Muscle of leg (tissue), 11 donors: ENCODE data around the gene SLC35F4. TPM values are rescaled to one million over a fixed set of nuclear protein-coding genes. Genes with fewer than 3 reads are reported as not detected.

Experiments used
- DNase-seq: peaks from one replicate; pipeline ENCODE4 v3.0.0; 2013
- H3K27ac ChIP-seq: one replicate; pipeline ENCODE4 v1.5.1; 2013; ENCODE audit warnings: mild to moderate bottlenecking, low read length, control low read depth
- H3K27me3 ChIP-seq: one replicate; pipeline ENCODE4 v1.6.1; 2013; ENCODE audit warnings: low read length; ENCODE audit not compliant: control insufficient read depth, insufficient read depth
- H3K36me3 ChIP-seq: one replicate; pipeline ENCODE4 v1.6.1; 2013; ENCODE audit warnings: low read length; ENCODE audit not compliant: control insufficient read depth, insufficient read depth
- H3K4me1 ChIP-seq: one replicate; pipeline ENCODE4 v1.6.1; 2013; ENCODE audit warnings: low read length; ENCODE audit not compliant: control insufficient read depth, insufficient read depth
- H3K4me3 ChIP-seq: one replicate; pipeline ENCODE4 v1.5.1; 2013; ENCODE audit warnings: low read length, control low read depth
- H3K9me3 ChIP-seq: replicated peaks from 2 replicates; pipeline ENCODE4 v1.6.1; 2013; ENCODE audit warnings: low read depth, low read length; ENCODE audit not compliant: control insufficient read depth
- WGBS: methylation state at CpG from one replicate; pipeline ENCODE4 v1.1.5; 2013; ENCODE audit warnings: missing lambda C conversion rate; ENCODE audit not compliant: insufficient coverage; 5-methylcytosine and 5-hydroxymethylcytosine counted together
- polyA plus RNA-seq, 8 donors: library from polyadenylated mRNA; unstranded; fragments of 120-200 nt; gene quantifications; one replicate each; pipeline versions ENCODE4 v1.2.1 to v1.2.3, GENCODE V29; 2013; ENCODE audit warnings: inconsistent platforms in 1 of 8, low replicate concordance in 1 of 8; ENCODE audit not compliant: insufficient read length in 8 of 8, insufficient read depth in 1 of 8
- total RNA-seq: library from RNA; stranded (reverse); fragments of 120-200 nt; gene quantifications from one replicate; pipeline ENCODE4 v1.2.4, GENCODE V29; 2013

Gene SLC35F4
- total and polyA plus RNA-seq, 9 donors = 0.09 to 0.58 (median 0.32) TPM

GRCh38 chr14:57656853-57657252 lies 209.0 kb downstream of the SLC35F4 start:
- H3K36me3 ChIP-seq = no peaks in the 10 kb centered on the region
- no peaks in the 10 kb centered on the region for H3K27me3 ChIP-seq
- no peaks in the 10 kb centered on the region for H3K9me3 ChIP-seq
- no peak overlapping the region for H3K27ac ChIP-seq
- H3K4me1 ChIP-seq = no peaks in the 10 kb centered on the region
- WGBS = 71% methylated on average over 1 of the region's 3 CpGs
- no peak for DNase-seq
- H3K4me3 ChIP-seq = no peak overlapping the region

DNA sequence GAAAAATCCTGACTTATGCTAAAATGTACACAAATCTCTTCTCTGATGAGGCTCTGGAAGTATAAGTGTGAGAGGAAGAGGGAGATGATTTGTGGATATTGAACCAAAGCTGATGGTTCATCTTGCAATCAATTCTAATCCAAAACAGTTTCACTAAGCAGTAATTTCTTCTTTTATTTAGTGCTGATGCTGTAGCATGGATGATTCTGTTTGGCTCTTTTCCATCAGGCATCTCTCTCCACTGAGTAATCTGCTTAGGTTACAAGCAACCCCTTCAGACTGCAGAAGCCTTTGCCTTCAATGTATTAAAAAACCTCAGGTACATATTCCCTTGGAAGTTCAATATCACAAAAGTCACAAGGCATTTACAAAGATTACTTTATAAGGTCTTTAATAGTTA lies 213.1 kb downstream of the SLC35F4 start:
- Histone ChIP-seq H3K36me3 (no peaks in the 10 kb centered on the region), H3K9me3 (no peaks in the 10 kb centered on the region), H3K27me3 (no peaks in the 10 kb centered on the region), H3K27ac (no peak overlapping the region), H3K4me3 (no peak overlapping the region), H3K4me1 (no peaks in the 10 kb centered on the region)
- DNase-seq = peak; percentile 7

DNA sequence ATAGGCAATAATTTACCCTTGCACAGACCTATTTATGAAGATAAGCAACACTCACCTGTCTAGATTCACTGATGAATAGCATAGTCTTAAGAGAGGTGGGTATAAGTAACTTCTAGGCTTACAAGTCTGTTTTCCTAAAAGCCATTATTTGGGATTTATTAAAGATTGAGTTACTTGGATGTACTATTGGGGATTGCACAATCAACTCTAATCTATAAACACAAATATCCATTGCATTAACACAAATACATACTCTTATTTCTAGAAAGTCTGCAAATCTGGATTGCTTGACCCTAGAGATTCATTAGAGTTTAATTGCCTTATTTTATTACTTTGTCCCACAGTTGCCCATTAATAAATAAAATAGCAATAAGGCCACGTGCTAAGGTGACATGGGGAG lies 224.1 kb downstream of the SLC35F4 start:
- no CpG with 5 or more reads among the region's 1 CpG for WGBS
- Histone ChIP-seq H3K27me3 (no peaks in the 10 kb centered on the region), H3K4me1 (no peaks in the 10 kb centered on the region), H3K36me3 (no peaks in the 10 kb centered on the region), H3K4me3 (no peak overlapping the region), H3K9me3 (no peaks in the 10 kb centered on the region), H3K27ac (no peak overlapping the region)
- no peak for DNase-seq

DNA sequence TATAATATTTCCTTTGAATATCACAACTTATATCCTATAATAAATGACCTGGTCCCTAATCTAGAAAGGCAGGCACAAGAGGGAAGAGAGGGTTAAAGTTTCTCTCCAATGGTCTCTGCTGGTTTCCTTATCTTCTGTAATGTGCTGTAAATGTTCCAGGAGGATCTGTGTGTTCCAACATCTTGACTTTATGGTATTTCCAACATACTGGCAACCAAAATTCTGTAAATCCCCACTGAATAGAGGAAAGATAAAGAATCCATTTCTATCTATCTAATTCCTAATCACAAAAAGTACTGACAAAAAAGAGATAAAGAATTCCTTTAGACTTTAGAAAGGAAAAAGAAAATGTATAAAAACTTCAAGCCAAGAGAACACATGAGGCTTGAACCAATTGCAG lies 225.9 kb downstream of the SLC35F4 start:
- no peak for DNase-seq
- Histone ChIP-seq H3K36me3 (no peaks in the 10 kb centered on the region), H3K4me1 (no peaks in the 10 kb centered on the region), H3K4me3 (no peak overlapping the region), H3K27ac (no peak overlapping the region), H3K27me3 (no peaks in the 10 kb centered on the region), H3K9me3 (no peaks in the 10 kb centered on the region)

DNA sequence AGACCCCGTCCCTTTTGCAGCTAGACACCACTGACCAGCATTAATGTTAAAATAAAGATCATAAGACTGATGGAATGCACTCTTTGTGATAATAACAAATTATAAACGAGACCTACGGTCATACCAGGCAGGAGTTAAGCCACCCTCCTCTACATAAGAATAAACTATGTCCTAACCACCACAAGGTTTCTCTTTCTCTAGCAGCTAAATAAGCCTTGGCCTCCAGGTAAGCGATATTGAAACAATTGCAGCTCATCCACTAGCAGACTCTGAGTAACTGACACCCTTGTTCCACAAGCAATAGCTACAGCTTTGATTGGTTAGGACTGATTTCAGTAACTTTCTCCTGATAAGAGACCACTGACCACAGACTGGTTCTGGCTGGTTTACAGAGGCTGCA lies 228.0 kb downstream of the SLC35F4 start:
- no peaks in the 10 kb centered on the region for H3K4me1 ChIP-seq
- no peak for DNase-seq
- H3K4me3 ChIP-seq = no peak overlapping the region
- no peaks in the 10 kb centered on the region for H3K9me3 ChIP-seq
- H3K36me3 ChIP-seq = no peaks in the 10 kb centered on the region
- 71% methylated on average over 1 of the region's 4 CpGs for WGBS
- H3K27me3 ChIP-seq = no peaks in the 10 kb centered on the region
- H3K27ac ChIP-seq = no peak overlapping the region

GRCh38 chr14:57634335-57634734 lies 231.6 kb downstream of the SLC35F4 start:
- H3K36me3 ChIP-seq = no peaks in the 10 kb centered on the region
- no peaks in the 10 kb centered on the region for H3K27me3 ChIP-seq
- no peak for DNase-seq
- H3K4me1 ChIP-seq = no peaks in the 10 kb centered on the region
- H3K27ac ChIP-seq = no peak overlapping the region
- H3K4me3 ChIP-seq = no peak overlapping the region
- WGBS = 49% methylated on average over 2 of the region's 2 CpGs
- no peaks in the 10 kb centered on the region for H3K9me3 ChIP-seq

- Histone ChIP-seq H3K9me3 (no peaks in the 10 kb centered on the region), H3K4me1 (no peaks in the 10 kb centered on the region), H3K27ac (no peak overlapping the region), H3K4me3 (no peak overlapping the region), H3K36me3 (no peaks in the 10 kb centered on the region), H3K27me3 (no peaks in the 10 kb centered on the region)
- no peak for DNase-seq
- 100% methylated on average over 1 of the region's 2 CpGs for WGBS
Measured at GRCh38 chr14:57632649-57633048, 233.2 kb downstream of the SLC35F4 start.

DNA sequence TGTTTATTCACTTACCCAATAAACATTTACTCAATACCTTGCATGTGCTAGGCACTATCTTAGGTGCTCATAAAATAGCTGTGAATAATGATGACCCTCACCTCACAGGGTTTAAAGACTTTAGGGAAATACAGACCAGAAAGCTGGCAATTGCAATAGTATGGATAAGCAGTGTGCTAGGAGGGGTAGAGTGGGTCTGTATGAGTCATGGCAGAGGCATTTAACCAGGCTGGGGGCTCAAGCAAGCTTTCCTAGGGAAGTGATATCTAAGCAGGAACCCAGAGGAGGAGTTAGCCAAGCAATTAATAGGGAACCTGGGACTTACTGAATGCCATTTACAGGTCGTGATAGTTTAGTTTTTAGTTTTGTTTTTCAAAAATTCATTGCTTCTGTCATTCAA lies 248.4 kb downstream of the SLC35F4 start:
- no peak overlapping the region for H3K27ac ChIP-seq
- DNase-seq = no peak
- no peaks in the 10 kb centered on the region for H3K9me3 ChIP-seq
- no peaks in the 10 kb centered on the region for H3K27me3 ChIP-seq
- WGBS = no CpG with 5 or more reads among the region's 1 CpG
- H3K4me3 ChIP-seq = no peak overlapping the region
- H3K36me3 ChIP-seq = no peaks in the 10 kb centered on the region
- no peaks in the 10 kb centered on the region for H3K4me1 ChIP-seq

DNA sequence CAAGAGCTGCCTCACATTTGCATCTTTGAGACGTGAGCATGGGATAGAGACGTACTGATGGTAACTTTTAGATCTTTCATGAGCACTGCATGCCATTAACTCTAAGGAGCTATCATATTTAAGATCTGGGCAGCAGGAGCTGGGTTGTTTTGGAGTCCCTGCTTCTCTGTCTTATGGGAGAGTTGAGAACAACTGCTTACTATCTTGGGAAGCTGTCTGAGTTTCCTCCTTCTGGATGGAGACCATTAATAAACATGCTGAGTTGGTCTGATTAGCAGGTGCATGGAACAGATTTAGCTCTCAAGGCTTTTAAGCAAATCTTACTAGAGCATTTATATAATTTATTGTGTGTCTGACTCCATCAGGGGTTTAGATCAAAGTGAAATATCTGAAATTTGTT lies 252.9 kb downstream of the SLC35F4 start:
- Histone ChIP-seq H3K27ac (no peak overlapping the region), H3K27me3 (no peaks in the 10 kb centered on the region), H3K9me3 (no peaks in the 10 kb centered on the region), H3K4me1 (no peaks in the 10 kb centered on the region), H3K36me3 (no peaks in the 10 kb centered on the region), H3K4me3 (no peak overlapping the region)
- no CpG with 5 or more reads among the region's 2 CpGs for WGBS
- peak; percentile 42 for DNase-seq

DNA sequence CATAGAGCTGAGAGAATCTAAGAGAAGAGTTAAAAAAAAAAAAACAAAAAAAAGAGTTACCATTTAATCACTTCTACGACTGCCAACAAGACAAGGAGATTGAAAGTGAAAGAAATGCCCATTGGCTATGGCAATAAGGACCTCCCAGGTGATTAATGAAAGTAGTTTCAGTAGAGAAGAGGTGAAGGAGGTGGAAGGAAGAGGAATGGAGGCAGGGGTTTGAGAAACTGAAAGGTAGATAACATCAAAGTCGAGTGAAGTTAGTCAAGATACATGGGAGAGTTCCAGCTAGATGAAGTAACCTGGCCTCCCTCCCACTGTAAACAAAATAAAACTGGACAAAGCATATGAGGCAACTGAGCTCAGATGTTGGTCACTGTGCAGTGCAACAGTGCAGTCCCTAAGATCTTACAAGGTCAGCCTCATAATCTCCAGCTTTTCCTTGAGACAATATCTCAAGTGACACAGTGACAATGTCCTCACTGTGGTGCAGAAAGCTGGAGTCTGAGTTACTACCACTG lies 254.3 kb downstream of the SLC35F4 start:
- no peaks in the 10 kb centered on the region for H3K36me3 ChIP-seq

GRCh38 chr14:57610631-57611030 lies 255.3 kb downstream of the SLC35F4 start:
- Histone ChIP-seq H3K9me3 (no peaks in the 10 kb centered on the region), H3K4me1 (no peaks in the 10 kb centered on the region), H3K4me3 (no peak overlapping the region), H3K27ac (no peak overlapping the region), H3K36me3 (no peaks in the 10 kb centered on the region), H3K27me3 (no peaks in the 10 kb centered on the region)
- 67% methylated on average over 1 of the region's 2 CpGs for WGBS
- DNase-seq = no peak

More for the DNA sequence above, 254.3 kb downstream of the SLC35F4 start:
- H3K4me1 ChIP-seq = no peaks in the 10 kb centered on the region
- no peak overlapping the region for H3K4me3 ChIP-seq
- no peaks in the 10 kb centered on the region for H3K27me3 ChIP-seq
- H3K27ac ChIP-seq = no peak overlapping the region
- no peak for DNase-seq
- no peaks in the 10 kb centered on the region for H3K9me3 ChIP-seq
- 80% methylated on average over 1 of the region's 2 CpGs for WGBS
